WTC11 (cell line): ENCODE data around the gene DYNC2LI1.
"Not testable (repeated sequence)": the region's sequence is repeated elsewhere in the genome, so short reads cannot be mapped to it uniquely, and the experiment has no call there.

Experiments
- FOXJ3 ChIP-seq: sonication (generic); formaldehyde crosslinking; IDR thresholded peaks from 2 replicates; pipeline ENCODE4 v1.9.0; 2021; ENCODE audit warnings: missing genetic modification reagents, mild to moderate bottlenecking, borderline replicate concordance
- FOXP1 ChIP-seq: sonication (generic); formaldehyde crosslinking; IDR thresholded peaks from 2 replicates; pipeline ENCODE4 v1.8.0; 2022; ENCODE audit warnings: missing genetic modification reagents, mild to moderate bottlenecking, moderate library complexity, borderline replicate concordance
- ZNF671 ChIP-seq: fragments of 250-450 bp; sonication (Bioruptor Pico); IDR thresholded peaks from 2 replicates; pipeline ENCODE4 v1.8.0; 2021; ENCODE audit warnings: mild to moderate bottlenecking
- TF ChIP-seq, protein P1 (sequence below): fragments of 200-600 bp; IDR thresholded peaks from 2 replicates; pipeline ENCODE4 v1.8.0; 2022; ENCODE audit warnings: antibody characterized with exemption

DNA sequence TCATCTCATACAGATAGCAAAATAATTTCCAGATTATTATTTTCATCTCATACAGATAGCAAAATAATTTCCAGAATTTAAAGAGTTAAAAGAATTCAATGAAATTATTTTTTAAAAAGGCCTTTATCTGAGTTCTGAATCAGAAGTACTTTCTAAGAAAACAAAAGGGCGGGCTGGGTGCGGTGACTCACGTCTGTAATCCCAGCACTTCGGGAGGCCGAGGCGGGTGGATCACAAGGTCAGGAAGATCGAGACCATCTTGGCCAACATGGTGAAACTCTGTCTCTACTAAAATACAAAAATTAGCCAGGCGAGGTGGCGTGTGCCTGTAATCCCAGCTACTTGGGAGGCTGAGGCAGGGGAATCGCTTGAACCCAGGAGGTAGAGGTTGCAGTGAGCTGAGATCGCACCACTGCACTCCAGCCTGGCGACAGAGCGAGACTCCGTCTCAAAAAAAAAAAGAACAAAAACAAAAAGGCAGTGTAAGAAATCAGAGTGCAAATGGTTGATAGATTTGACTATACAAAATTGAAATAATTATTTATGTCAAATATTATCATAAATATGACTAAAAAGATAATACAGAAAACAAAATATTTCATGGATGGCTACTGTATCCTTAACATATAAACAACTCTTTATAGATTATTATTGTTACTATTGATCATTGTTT, 46.7 kb upstream of the DYNC2LI1 start:
- TF ChIP-seq FOXJ3; FOXP1 (CRISPR knock-in tag); ZNF671 (CRISPR knock-in tag): not testable (repeated sequence)
- TF ChIP-seq, protein P1, sequence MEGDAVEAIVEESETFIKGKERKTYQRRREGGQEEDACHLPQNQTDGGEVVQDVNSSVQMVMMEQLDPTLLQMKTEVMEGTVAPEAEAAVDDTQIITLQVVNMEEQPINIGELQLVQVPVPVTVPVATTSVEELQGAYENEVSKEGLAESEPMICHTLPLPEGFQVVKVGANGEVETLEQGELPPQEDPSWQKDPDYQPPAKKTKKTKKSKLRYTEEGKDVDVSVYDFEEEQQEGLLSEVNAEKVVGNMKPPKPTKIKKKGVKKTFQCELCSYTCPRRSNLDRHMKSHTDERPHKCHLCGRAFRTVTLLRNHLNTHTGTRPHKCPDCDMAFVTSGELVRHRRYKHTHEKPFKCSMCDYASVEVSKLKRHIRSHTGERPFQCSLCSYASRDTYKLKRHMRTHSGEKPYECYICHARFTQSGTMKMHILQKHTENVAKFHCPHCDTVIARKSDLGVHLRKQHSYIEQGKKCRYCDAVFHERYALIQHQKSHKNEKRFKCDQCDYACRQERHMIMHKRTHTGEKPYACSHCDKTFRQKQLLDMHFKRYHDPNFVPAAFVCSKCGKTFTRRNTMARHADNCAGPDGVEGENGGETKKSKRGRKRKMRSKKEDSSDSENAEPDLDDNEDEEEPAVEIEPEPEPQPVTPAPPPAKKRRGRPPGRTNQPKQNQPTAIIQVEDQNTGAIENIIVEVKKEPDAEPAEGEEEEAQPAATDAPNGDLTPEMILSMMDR: not testable (repeated sequence)
